Islet of Langerhans (tissue), 1 donor: ENCODE results near the gene OTOF.
"Not testable (repeated sequence)": the region's sequence is repeated elsewhere in the genome, so short reads cannot be mapped to it uniquely, and the experiment has no call there.

Source experiments
- FAIRE-seq: peaks from one replicate; lab custom pipeline; 2011; peaks lifted over from hg19 to GRCh38; lab: Jason Lieb, UNC

Gene OTOF

GRCh38 chr2:26479789-26480565 is 2.1 kb upstream of the OTOF start:
- no peak for FAIRE-seq

GRCh38 chr2:26479131-26479788 is 1.3 kb upstream of the OTOF start:
- FAIRE-seq = no peak

- FAIRE-seq = no peak
Observed at GRCh38 chr2:26478366-26478765, 442 bp upstream of the OTOF start.

GRCh38 chr2:26477126-26477910 is 606 bp downstream of the OTOF start:
- no peak for FAIRE-seq

GRCh38 chr2:26475832-26476501 is 2.0 kb downstream of the OTOF start:
- no peak for FAIRE-seq

GRCh38 chr2:26475037-26475436 is 2.9 kb downstream of the OTOF start:
- no peak for FAIRE-seq

- FAIRE-seq = no peak
Observed at GRCh38 chr2:26474261-26474785, 3.6 kb downstream of the OTOF start.

GRCh38 chr2:26473796-26474195 is 4.1 kb downstream of the OTOF start:
- no peak for FAIRE-seq

GRCh38 chr2:26472821-26473655 is 4.9 kb downstream of the OTOF start:
- no peak for FAIRE-seq

- FAIRE-seq = no peak
Observed at GRCh38 chr2:26471766-26472706, 5.9 kb downstream of the OTOF start.

GRCh38 chr2:26471289-26471688 is 6.6 kb downstream of the OTOF start:
- FAIRE-seq = no peak

- FAIRE-seq = no peak
Observed at GRCh38 chr2:26470601-26471260, 7.2 kb downstream of the OTOF start.

- FAIRE-seq = no peak
Observed at GRCh38 chr2:26469955-26470354, 8.0 kb downstream of the OTOF start.

- no peak for FAIRE-seq
Observed at GRCh38 chr2:26469092-26469710, 8.7 kb downstream of the OTOF start.

GRCh38 chr2:26468544-26468943 is 9.4 kb downstream of the OTOF start:
- FAIRE-seq = not testable (repeated sequence)

GRCh38 chr2:26466662-26467310 is 11.1 kb downstream of the OTOF start:
- no peak for FAIRE-seq

GRCh38 chr2:26465981-26466471 is 11.9 kb downstream of the OTOF start:
- FAIRE-seq = no peak

GRCh38 chr2:26465266-26465925 is 12.5 kb downstream of the OTOF start:
- no peak for FAIRE-seq
